Activated naive CD8-positive, alpha-beta T cell treated with anti-CD3 and anti-CD28 coated beads, Interleukin-2, amount 50 U/mL, for 24 hours (primary cell): Measurements from ENCODE around the gene PIP5K1C.
"Not testable (repeated sequence)": the region's sequence is repeated elsewhere in the genome, so short reads cannot be mapped to it uniquely, and the experiment has no call there.

ENCODE experiments used
- ATAC-seq: fragments of 150-1000 bp; cut with Tn5 transposase; one replicate; pipeline ENCODE4 v1.10.0; 2021
- DNase-seq: peaks from one replicate; pipeline ENCODE4 v3.0.0; 2021
- H3K27ac Mint-ChIP-seq: one replicate; pipeline ENCODE4 v1.8.0; 2021; ENCODE audit warnings: mild to moderate bottlenecking, mixed read lengths
- H3K27me3 Mint-ChIP-seq: one replicate; pipeline ENCODE4 v1.8.0; 2021; ENCODE audit warnings: mixed read lengths
- H3K36me3 Mint-ChIP-seq: one replicate; pipeline ENCODE4 v1.8.0; 2021; ENCODE audit warnings: low read depth, mixed read lengths
- H3K4me1 Mint-ChIP-seq: one replicate; pipeline ENCODE4 v1.8.0; 2021; ENCODE audit warnings: mixed read lengths
- H3K4me3 Mint-ChIP-seq: one replicate; pipeline ENCODE4 v1.8.0; 2021; ENCODE audit warnings: mild to moderate bottlenecking, moderate library complexity, mixed read lengths
- H3K9me3 Mint-ChIP-seq: one replicate; pipeline ENCODE4 v1.8.0; 2021; ENCODE audit warnings: mixed read lengths

The PIP5K1C gene

DNA sequence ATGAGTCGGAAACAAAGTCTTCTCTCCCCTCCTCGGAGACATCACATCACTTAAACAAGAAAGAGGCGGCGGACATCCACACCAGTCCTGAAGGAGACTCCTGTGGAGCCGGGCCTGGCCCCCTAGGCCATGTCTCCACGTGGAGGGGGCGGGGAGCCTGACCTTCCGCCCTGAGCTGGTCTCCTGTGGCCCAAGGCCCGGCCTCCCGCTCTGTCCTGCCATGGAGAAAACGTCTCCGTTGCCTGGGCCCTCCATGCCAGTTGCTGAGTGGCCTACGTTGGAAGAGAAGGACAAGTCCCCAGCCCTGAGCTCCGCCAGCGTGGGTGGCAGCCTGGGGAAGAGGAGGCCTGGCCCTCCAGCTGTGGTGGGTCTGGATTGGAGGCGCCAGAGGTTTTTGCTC is 68.2 kb downstream of the PIP5K1C start:
- Mint-ChIP-seq H3K27ac (no peak overlapping the region), H3K36me3 (no peaks in the 10 kb centered on the region), H3K4me1 (peaks cover 3% of the 10 kb centered on the region), H3K4me3 (no peak overlapping the region), H3K9me3 (no peaks in the 10 kb centered on the region), H3K27me3 (no peaks in the 10 kb centered on the region)
- DNase-seq (no peak), ATAC-seq (no peak)

DNA sequence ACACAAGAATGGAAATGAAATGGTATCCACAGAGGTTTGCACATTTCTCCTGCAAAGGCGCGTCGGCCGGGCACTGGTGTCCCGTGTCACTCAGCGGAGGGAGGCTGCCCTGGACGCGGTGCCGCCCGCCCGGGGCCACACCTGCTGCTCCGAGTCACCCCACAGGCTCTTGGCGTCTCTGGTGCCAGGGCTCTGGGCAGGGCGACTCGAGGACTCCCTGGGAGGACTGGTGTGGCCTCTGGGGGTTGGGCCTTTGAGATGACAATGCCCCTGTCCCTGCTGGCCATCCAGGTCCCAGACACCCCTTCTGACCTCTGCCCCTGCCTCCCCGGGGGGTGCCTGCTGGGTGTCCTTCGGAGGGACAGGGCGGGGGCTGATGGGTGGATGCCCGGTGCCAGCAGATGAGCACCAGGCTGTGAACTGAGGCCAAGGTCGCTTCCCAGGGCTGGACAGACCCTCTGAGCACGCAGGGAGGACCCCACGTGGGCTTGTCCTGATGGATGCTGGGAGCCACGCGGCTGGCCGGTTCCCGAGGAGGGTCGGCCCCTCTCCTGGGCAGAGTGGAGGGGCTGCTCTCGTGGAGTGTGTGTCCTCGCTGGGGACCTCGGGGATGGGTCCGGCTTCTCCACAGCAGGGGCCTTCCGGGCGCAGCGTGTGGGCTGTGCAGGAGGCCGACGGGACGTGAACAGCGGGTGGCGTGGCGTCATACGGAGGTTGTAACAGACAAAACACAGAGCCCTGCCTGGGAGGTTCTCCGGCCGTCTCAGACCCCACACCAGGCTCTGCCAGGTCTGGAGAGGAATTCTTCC is 69.0 kb downstream of the PIP5K1C start:
- H3K36me3 Mint-ChIP-seq, result no peaks in the 10 kb centered on the region
- no peak for ATAC-seq
- peaks cover 9% of the 10 kb centered on the region for H3K4me1 Mint-ChIP-seq
- no peak for DNase-seq
- H3K4me3 Mint-ChIP-seq, result no peak overlapping the region
- no peaks in the 10 kb centered on the region for H3K27me3 Mint-ChIP-seq
- H3K27ac Mint-ChIP-seq, result no peak overlapping the region
- no peaks in the 10 kb centered on the region for H3K9me3 Mint-ChIP-seq

DNA sequence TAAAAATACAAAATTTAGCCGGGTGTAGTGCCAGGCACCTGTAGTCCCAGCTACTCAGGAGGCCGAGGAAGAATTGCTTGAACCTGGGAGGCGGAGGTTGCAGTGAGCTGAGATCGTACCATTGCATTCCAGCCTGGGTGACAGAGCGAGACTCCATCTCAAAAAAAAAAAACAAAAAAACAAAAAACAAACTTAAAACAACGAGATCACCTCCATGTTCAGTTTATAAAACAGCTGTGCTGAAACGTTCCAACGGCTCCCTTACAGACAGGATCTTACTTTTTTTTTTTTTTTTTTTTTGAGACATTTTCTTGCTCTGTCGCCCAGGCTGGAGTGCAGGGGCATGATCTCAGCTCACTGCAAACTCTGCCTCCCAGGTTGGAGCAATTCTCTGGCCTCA is 71.5 kb downstream of the PIP5K1C start:
- H3K4me1 Mint-ChIP-seq, result peaks cover 32% of the 10 kb centered on the region
- H3K36me3 Mint-ChIP-seq, H3K27ac Mint-ChIP-seq, DNase-seq, ATAC-seq, H3K27me3 Mint-ChIP-seq, H3K9me3 Mint-ChIP-seq, H3K4me3 Mint-ChIP-seq: not testable (repeated sequence)

DNA sequence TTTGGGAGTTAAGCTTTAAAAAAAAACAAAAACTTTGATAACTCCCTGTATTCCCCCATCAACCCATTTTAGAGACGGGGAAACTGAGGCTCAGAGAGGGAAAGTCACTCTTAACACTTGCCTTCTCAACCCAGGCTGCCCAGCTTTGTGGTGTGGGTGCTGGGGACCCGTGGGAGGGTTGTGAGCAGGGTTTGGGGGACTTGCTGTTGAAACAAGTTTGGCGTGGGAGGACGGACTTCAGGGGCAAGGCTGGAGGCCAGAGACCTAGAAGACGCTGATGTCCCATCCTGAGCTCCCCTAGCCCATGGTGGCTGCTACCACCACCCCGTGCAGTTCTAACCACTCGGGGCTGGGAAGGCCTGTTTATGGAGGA is 72.9 kb downstream of the PIP5K1C start:
- Mint-ChIP-seq H3K4me3 (peak overlapping the region; percentile 95), H3K4me1 (peaks cover 32% of the 10 kb centered on the region), H3K9me3 (no peaks in the 10 kb centered on the region), H3K36me3 (peaks cover under 1% of the 10 kb centered on the region), H3K27me3 (no peaks in the 10 kb centered on the region), H3K27ac (peak overlapping the region; percentile 98)
- no peak for DNase-seq
- ATAC-seq, result no peak

DNA sequence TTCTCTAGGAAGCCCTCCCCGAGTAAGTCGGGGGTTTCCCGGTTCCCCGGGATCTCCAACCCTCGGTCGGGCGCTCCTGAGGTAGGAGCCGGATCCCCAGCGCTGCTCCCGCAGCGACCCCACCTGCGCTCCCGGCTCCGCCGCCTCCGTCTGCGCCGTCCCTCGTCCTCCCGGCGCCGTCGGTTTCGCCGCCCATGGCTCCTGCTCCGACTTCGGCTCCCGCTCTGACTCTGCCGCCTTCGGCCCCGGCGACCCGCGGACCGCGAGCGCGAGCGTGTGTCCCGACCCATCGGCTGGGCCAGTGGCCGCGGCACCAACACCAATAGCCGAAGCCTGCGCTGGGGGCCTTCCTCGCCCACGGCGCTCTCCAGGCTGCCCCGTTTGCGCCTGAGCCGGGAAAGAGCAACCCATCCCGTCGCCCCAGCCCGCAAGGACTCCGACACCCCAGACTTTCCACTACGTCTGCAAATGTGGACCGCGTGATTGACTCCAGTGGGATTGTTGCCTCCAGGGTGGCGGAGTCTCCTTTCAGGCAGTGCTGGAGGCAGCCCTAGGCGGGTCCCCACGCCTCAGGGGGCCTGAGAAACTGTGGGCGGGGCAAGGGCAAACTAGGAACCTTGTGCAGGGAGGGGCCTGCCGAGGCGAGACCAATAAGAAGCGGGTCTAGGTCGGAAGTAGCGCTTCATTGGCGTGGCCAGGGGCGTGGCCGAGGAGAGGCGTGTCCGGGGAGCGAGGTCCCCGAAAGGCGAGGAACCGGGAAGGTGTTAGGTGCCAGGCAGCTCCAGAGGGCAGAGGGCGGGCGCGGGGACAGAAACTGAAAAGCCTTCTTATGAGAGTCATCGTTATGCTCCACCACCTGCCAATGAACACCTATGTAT is 73.6 kb downstream of the PIP5K1C start, which contains the start of gene CACTIN:
Gene CACTIN (minus strand): TSS at position 318 of the 878 bp plus-strand sequence. CDS start 28 bp downstream, at position 290.
- Mint-ChIP-seq H3K9me3 (no peaks in the 10 kb centered on the region), H3K27me3 (no peaks in the 10 kb centered on the region), H3K27ac (peak within 1 kb of the TSS; percentile 98), H3K4me1 (peaks cover 32% of the 10 kb centered on the region), H3K4me3 (peak within 1 kb of the TSS; percentile 95), H3K36me3 (peaks cover 2% of the 10 kb centered on the region)
- DNase-seq (peak; percentile 99), ATAC-seq (peak; percentile 93)

DNA sequence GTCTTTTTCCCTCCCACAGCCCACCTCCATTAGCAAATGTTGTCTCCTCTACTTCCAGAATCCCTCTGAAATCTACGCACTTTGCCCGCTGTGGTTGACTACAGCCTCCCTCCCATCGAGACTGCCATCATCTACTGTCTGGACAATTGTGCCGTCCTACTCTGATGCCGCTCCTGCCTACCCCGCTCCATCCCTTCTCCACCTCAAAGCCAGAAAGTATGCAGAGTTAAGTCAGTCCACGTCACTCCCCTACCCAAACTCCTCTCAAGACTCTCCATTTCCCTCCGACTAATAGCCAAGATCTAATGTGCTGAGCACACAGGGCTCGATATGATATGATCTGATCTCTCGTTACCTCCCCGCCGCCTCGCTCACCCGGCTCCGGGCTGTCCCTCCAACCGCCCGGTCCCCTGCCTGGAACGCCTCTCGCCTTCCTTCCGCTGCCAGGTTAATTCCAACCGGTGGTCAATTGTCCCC is 74.2 kb downstream of the PIP5K1C start:
- Mint-ChIP-seq H3K36me3 (peaks cover 2% of the 10 kb centered on the region), H3K27me3 (no peaks in the 10 kb centered on the region), H3K27ac (peak overlapping the region; percentile 98), H3K4me1 (peaks cover 32% of the 10 kb centered on the region), H3K9me3 (no peaks in the 10 kb centered on the region), H3K4me3 (peak overlapping the region; percentile 95)
- ATAC-seq, result no peak
- no peak for DNase-seq

DNA sequence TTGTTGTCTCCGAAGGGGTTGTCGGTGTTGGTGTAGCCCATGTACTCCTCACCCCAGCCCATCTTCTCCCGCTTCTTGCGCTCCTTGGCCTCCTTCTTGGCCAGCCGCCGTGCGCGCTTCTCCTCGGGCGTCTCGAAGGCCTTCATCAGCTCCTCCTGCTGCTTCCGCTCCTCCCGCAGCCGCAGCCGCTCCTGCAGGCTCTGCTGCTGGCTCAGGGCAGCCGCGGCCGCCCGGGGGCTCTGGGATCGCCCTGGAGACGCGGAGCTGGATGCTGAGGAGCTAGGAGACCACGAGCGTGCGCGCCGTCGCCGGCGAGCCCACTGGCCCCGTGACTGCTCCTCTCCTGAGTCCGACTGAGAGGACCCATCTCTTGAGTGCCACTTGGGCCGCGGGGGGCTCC is 76.6 kb downstream of the PIP5K1C start:
- Mint-ChIP-seq H3K36me3 (peaks cover 2% of the 10 kb centered on the region), H3K27ac (no peak overlapping the region), H3K4me1 (peaks cover 32% of the 10 kb centered on the region), H3K27me3 (no peaks in the 10 kb centered on the region), H3K9me3 (no peaks in the 10 kb centered on the region), H3K4me3 (no peak overlapping the region)
- ATAC-seq, result no peak
- no peak for DNase-seq

DNA sequence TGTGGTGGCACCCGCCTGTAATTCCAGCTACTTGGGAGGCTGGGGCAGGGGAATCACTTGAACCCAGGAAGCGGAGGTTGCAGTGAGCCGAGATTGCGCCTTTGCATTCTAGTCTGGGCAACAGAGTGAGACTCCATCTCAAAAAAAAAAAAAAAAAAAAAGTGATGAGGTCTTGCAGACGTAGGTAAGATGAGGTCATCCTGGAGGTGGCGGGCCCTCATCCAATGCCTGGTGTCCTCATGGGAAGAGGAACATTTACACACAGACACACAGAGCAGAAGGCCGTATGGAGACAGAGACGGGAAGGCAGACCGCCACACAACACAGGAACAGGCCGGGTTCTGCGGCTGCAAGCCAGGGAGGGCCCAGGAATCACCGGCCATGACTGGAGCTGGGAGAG is 78.0 kb downstream of the PIP5K1C start:
- Mint-ChIP-seq H3K27ac (no peak overlapping the region), H3K4me1 (peaks cover 39% of the 10 kb centered on the region)

DNA sequence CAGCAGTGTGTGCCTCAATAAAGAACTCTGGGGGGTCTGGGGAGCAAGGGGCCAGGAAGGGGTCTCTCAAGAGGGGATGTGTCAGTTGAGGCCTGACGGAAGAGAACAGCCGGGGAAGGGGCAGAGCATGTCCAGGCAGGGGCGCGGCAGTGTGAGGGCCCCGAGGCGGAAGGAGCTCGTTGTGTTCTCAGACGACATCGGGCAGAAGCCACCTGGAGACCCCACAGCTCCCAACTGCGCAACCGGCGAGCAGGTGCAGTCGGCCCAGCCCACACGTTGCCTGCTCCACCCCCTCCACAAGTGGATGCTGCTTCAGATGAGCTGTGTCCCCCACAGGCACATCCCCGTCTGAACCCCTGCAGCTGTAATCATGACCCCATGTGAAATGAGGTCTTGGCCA is 78.6 kb downstream of the PIP5K1C start:
- Mint-ChIP-seq H3K27me3 (no peaks in the 10 kb centered on the region), H3K4me3 (no peak overlapping the region), H3K4me1 (peaks cover 37% of the 10 kb centered on the region), H3K36me3 (peaks cover 2% of the 10 kb centered on the region), H3K9me3 (no peaks in the 10 kb centered on the region), H3K27ac (no peak overlapping the region)
- ATAC-seq (no peak), DNase-seq (no peak)

More for the DNA sequence above, 78.0 kb downstream of the PIP5K1C start:
- Mint-ChIP-seq H3K4me3 (no peak overlapping the region), H3K9me3 (no peaks in the 10 kb centered on the region), H3K27me3 (no peaks in the 10 kb centered on the region), H3K36me3 (peaks cover 2% of the 10 kb centered on the region)
- DNase-seq, result no peak
- no peak for ATAC-seq

DNA sequence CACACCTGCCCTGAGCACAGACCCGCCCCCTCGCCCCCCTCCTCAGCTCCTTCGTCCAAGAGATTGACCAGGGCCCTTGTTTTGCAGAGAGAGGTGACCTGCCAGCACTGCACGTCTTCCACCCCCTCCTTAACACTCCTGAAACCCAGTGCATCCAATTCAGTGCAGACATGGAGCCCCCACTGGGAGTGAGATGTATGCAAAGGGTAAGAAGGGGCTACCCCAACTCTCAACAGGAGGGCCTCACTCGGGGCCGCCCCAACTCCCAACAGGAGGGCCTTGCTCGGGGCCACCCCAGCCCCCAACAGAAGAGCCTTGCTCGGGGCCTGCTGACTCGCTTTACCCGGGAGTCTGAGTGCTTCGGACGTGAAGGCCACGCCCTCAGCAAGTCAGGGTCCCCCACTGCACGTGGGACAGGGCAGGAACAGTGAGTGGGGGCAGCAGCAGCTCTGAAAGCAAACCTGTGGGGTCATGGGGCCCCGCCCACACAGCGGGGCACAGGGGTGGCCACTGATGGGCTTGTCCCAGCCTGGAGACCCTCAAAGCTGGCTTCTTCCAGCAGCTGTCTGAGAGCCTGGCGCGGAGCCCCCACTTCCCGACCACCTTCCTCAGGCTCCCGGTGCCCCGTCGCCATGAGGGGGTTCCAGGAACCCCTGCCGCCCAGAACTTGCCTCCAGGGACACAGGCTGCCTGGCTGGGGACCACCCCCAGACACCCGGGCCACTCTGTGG is 79.3 kb downstream of the PIP5K1C start:
- no peaks in the 10 kb centered on the region for H3K9me3 Mint-ChIP-seq
- no peak overlapping the region for H3K4me3 Mint-ChIP-seq
- H3K36me3 Mint-ChIP-seq, result peaks cover 2% of the 10 kb centered on the region
- DNase-seq, result no peak
- no peak for ATAC-seq
- no peaks in the 10 kb centered on the region for H3K27me3 Mint-ChIP-seq
- peaks cover 32% of the 10 kb centered on the region for H3K4me1 Mint-ChIP-seq
- no peak overlapping the region for H3K27ac Mint-ChIP-seq

DNA sequence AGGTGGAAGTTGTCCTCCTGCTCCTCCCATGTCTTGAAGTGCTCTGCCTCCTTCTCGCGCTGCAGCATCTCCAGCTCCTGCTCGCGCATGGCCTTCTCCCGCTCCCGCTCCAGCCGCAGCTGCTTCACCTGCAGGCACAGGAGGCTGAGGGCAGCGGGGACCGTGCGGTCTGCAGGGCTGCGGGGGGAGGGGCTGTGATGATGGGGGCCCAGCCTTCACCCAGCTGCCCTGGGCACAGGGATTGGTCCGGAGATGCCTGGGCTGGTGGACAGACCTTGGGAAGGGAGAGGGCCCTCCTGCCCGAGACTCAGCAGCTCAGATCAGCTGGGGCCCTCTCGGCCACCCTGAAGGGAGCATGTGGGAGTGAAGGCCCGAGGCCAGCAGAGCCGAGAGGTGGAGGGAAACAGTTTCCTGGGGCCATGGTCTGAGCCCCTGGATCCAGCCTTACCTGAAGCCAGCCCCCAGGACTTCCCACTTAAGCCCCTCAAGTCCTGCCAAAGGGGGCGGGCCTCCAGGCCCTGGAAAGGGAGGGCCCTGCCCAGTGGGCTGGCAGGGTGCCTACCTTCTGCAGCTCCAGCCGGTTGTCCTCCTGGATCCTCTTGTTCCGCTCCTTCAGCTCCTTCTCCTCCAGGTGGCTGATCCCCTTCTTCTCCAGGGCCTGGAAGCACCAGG is 80.0 kb downstream of the PIP5K1C start:
- H3K4me3 Mint-ChIP-seq, result no peak overlapping the region
- ATAC-seq (no peak), DNase-seq (no peak)
- no peaks in the 10 kb centered on the region for H3K9me3 Mint-ChIP-seq
- no peak overlapping the region for H3K27ac Mint-ChIP-seq
- no peaks in the 10 kb centered on the region for H3K27me3 Mint-ChIP-seq
- H3K4me1 Mint-ChIP-seq, result peaks cover 25% of the 10 kb centered on the region
- peaks cover 2% of the 10 kb centered on the region for H3K36me3 Mint-ChIP-seq

DNA sequence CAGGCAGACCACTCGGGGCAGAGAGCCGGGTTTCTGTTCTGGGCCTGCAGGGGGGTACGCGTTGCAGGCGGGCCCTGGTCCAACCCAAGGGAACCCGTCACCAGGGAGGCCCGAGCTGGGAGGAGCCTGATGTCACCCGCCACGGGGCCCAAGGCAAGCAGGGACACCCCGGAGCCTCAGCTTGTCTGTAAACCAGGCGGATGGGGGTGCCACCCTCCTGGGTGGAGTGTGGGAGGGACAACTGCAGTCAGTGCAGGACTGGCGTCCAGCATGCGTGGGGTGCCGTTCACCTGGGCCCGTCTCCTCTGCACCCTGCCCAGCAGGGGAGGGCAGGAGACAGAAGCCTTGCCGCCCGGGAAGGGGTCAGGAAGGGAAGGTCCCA is 80.6 kb downstream of the PIP5K1C start:
- Mint-ChIP-seq H3K4me1 (peaks cover 20% of the 10 kb centered on the region), H3K36me3 (peaks cover 2% of the 10 kb centered on the region), H3K4me3 (no peak overlapping the region), H3K9me3 (no peaks in the 10 kb centered on the region), H3K27me3 (no peaks in the 10 kb centered on the region), H3K27ac (no peak overlapping the region)
- no peak for DNase-seq
- no peak for ATAC-seq

DNA sequence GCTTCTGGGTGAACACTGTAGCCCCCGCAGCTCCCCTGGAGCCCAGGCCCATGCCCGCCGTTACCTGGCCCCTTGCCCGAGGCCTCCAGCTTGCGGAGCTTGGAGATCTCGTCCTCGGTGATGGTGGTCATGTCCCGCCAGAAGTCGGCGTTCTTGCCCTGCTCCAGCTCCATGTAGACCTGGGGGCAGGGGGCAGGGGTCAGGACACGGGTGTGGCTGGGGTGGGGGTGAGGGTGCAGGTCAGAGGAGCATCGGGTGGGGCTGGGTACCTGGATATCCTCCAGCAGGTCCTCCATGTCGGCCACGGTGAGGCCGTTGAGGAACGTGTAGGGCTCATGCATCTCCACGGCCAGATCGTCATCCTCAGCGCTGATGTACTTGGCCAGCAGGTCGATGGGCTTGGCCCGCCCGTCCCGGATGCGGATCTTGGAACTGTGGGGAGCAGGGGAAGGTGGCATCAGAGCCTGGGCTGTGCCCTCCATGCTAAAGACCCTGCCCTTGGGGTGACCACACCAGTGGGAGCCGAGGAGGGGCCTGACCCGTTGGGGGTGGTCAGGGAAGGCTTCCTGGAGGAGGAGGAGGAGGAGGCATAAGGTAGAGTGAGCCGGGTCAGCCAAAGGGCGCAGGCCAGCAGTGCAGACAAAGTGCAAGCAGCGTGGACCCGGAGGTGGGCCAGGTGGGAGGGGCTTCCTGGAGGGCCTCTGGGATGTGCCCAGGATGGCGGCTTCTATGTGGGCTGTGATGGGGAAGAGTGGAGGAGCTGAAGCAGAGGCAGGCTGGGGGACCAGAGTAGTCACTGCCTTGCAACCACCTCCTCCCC is 81.2 kb downstream of the PIP5K1C start:
- Mint-ChIP-seq H3K27ac (no peak overlapping the region), H3K27me3 (no peaks in the 10 kb centered on the region), H3K4me3 (no peak overlapping the region), H3K36me3 (peaks cover 2% of the 10 kb centered on the region), H3K9me3 (no peaks in the 10 kb centered on the region), H3K4me1 (peaks cover 14% of the 10 kb centered on the region)
- ATAC-seq (no peak), DNase-seq (no peak)
